ENCODE measurements around the gene SYMPK. TPM values are rescaled to one million over a fixed set of nuclear protein-coding genes. Genes with fewer than 3 reads are reported as not detected.

The SYMPK gene
- total RNA-seq, 3 donors from 2014 or later = 61.1 to 67.4 (median 65.9) TPM

DNA sequence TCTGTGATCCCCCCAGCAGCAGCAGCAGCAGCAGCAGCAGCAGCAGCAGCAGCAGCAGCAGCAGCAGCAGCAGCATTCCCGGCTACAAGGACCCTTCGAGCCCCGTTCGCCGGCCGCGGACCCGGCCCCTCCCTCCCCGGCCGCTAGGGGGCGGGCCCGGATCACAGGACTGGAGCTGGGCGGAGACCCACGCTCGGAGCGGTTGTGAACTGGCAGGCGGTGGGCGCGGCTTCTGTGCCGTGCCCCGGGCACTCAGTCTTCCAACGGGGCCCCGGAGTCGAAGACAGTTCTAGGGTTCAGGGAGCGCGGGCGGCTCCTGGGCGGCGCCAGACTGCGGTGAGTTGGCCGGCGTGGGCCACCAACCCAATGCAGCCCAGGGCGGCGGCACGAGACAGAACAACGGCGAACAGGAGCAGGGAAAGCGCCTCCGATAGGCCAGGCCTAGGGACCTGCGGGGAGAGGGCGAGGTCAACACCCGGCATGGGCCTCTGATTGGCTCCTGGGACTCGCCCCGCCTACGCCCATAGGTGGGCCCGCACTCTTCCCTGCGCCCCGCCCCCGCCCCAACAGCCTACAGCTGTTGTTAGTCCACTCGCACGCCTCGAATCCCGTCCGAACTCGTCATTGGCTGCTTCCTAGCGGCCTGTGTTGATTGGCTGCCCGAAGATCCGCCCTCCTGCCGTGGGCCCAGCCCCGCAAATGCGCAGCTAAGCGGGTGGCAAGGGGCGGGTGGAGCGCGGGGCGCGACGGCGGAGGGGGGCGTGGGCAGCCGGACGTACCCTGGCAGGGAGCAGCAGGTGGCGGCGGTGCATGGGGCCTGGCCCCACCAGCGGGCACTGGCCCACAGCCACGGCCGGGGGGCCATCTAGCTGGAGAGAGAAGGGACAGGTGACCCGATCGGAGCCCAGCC is 92.5 kb downstream of the SYMPK start:
- peaks cover 22% of the 10 kb centered on the region for H3K4me1 ChIP-seq (ENCODE audit: low read depth)
- H3K4me3 ChIP-seq = peak overlapping the region; percentile 19
- H3K9me3 ChIP-seq = no peaks in the 10 kb centered on the region
- intact Hi-C loops (cut with DNase I, micrococcal nuclease) = no loop called here
- H3K36me3 ChIP-seq (ENCODE audit: low read depth) = no peaks in the 10 kb centered on the region
- DNase-seq (peak; percentile 95 to 98 (median 96)), ATAC-seq (peak; percentile 77)
- TF ChIP-seq, protein P1, sequence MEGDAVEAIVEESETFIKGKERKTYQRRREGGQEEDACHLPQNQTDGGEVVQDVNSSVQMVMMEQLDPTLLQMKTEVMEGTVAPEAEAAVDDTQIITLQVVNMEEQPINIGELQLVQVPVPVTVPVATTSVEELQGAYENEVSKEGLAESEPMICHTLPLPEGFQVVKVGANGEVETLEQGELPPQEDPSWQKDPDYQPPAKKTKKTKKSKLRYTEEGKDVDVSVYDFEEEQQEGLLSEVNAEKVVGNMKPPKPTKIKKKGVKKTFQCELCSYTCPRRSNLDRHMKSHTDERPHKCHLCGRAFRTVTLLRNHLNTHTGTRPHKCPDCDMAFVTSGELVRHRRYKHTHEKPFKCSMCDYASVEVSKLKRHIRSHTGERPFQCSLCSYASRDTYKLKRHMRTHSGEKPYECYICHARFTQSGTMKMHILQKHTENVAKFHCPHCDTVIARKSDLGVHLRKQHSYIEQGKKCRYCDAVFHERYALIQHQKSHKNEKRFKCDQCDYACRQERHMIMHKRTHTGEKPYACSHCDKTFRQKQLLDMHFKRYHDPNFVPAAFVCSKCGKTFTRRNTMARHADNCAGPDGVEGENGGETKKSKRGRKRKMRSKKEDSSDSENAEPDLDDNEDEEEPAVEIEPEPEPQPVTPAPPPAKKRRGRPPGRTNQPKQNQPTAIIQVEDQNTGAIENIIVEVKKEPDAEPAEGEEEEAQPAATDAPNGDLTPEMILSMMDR (IDR thresholded peaks at IDR 0.05) = peak; percentile 89

DNA sequence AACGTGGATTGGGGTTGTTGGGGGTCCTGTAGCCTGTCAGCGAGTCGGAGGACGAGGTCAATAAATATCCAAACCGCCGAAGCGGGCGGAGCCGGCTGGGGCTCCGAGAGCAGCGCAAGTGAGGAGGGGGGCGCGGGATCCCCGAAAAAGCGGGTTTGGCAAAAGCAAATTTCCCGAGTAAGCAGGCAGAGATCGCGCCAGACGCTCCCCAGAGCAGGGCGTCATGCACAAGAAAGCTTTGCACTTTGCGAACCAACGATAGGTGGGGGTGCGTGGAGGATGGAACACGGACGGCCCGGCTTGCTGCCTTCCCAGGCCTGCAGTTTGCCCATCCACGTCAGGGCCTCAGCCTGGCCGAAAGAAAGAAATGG is 93.1 kb downstream of the SYMPK start:
- TF ChIP-seq, protein P1 (IDR thresholded peaks at IDR 0.05) = no peak
- no peaks in the 10 kb centered on the region for H3K36me3 ChIP-seq (ENCODE audit: low read depth)
- intact Hi-C loops (cut with DNase I, micrococcal nuclease) = no loop called here
- peak; percentile 3 for ATAC-seq
- H3K4me3 ChIP-seq = peak overlapping the region; percentile 19
- peak; percentile 64 to 80 (median 76) for DNase-seq
- peaks cover 23% of the 10 kb centered on the region for H3K4me1 ChIP-seq (ENCODE audit: low read depth)
- H3K9me3 ChIP-seq = no peaks in the 10 kb centered on the region

DNA sequence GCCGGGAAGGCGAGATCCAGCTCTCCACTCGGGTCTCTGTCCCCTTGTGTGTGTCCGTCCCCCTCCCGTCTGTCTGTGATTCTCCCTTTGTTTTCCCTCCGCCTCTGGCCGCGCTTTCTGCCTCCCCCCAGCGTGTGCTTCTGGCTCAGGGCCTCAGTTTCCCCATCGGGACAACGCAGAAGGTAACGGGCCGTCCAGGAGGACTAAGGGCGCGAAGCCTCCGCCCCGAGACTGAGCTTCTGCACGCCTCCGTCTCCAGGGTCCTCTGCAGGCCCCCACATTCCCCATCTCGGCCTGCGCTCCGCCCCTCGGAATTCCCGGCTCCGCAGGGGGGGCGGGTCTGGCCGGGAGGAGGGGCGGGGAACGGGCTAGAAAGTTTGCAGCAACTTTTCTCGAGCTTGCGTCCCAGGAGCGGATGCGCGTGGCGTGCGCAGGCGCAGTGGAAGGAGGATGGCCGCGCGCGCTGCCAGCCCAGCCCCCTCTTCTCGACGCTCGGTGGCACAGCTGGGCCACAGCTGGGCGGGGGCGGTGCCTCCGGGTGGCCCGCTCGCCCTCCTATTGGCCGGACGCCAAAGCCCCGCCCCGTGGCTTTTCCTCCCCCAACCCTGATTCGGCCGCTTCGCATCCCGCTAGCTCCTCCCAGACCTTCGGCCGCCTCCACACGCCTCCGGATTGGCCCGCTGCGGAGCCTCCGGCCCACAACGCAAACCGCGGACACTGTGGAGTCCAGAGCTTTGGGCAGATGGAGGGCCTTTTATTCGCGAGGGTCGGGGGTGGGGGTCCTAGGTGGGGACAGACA is 93.8 kb downstream of the SYMPK start, which contains the start of gene SIX5:
Gene SIX5 (minus strand): TSS at position 269 of the 799 bp plus-strand sequence. CDS start 408 bp downstream, outside the sequence.
- intact Hi-C loops (cut with DNase I, micrococcal nuclease) = no loop called here

DNA sequence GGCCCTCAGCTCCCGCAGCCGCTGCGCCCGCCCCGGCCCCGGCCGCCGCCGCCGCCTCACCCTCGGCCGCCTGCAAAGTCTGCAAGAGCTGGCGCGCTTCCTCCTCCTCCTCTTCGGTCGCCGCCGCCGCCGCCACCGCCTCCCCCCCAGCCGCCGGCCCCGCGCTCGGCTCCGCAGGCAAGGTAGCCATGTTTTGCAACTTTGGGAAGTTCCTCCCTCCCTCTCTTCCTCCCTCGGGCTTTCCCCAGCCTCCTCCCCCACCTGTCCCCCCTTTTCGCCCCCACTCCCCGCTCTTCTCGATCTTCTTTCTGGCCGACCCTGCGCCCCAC is 94.3 kb downstream of the SYMPK start:
- no peaks in the 10 kb centered on the region for H3K9me3 ChIP-seq
- ATAC-seq (no peak), DNase-seq (peak in 2 of 3 donors; percentile 70)
- peaks cover 30% of the 10 kb centered on the region for H3K4me1 ChIP-seq (ENCODE audit: low read depth)
- intact Hi-C loops (cut with DNase I, micrococcal nuclease) = no loop called here
- TF ChIP-seq, protein P1 (IDR thresholded peaks at IDR 0.05) = no peak
- H3K4me3 ChIP-seq = peak overlapping the region; percentile 52
- no peaks in the 10 kb centered on the region for H3K36me3 ChIP-seq (ENCODE audit: low read depth)

More for the DNA sequence above, 93.8 kb downstream of the SYMPK start, which contains the start of gene SIX5:
- ATAC-seq = peak; percentile 69
- no peaks in the 10 kb centered on the region for H3K9me3 ChIP-seq
- H3K4me1 ChIP-seq (ENCODE audit: low read depth) = peaks cover 27% of the 10 kb centered on the region
- TF ChIP-seq, protein P1 (IDR thresholded peaks at IDR 0.05) = no peak
- DNase-seq = peak; percentile 99 to 100 (median 99)
- H3K4me3 ChIP-seq = peak within 1 kb of the TSS; percentile 52
- H3K36me3 ChIP-seq (ENCODE audit: low read depth) = no peaks in the 10 kb centered on the region

DNA sequence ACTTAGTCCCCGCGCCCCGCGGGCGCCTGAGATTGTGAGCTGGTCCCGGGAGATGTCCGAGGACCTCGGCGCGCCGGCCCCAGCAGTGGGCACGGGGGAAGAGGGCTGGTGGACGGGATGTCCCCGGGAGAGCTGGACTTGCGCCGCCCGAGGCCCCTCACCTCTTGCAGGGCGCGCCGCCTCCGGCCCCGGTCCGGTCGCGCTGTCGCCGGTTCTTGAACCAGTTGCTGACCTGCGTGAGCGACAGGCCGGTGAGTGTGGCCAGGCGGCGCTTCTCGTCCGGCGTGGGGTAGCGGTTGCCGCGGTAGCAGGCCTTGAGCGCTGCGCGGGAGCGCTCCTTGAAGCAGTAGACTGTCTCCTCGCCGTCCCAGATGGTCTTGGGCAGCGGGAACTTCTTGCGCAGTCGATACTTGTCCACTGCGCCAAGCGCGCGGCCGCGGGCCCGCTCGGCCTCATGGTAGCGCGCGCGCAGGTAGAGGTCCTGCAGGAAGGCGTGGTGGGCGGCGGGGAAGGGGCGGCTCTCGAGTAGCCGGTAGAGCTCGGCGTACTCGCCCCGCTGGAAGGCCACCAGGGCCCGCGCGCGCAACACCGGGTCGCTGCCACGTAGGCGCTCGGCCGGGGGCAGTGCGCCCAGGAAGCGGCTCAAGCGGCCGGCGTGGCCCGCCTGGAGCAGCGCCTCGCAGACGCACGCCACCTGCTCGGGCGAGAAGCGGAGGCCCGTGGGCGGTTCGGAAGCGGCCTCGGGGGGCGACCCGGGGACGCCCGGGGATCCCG is 94.9 kb downstream of the SYMPK start:
- H3K4me3 ChIP-seq = peak overlapping the region; percentile 52
- ATAC-seq = peak; percentile 2
- H3K9me3 ChIP-seq = no peaks in the 10 kb centered on the region
- H3K36me3 ChIP-seq (ENCODE audit: low read depth) = no peaks in the 10 kb centered on the region
- peak; percentile 69 to 81 (median 74) for DNase-seq
- TF ChIP-seq, protein P1 (IDR thresholded peaks at IDR 0.05) = no peak
- intact Hi-C loops (cut with DNase I, micrococcal nuclease) = no loop called here
- peaks cover 30% of the 10 kb centered on the region for H3K4me1 ChIP-seq (ENCODE audit: low read depth)

Measured in mucosa of descending colon (tissue), 3 donors.